Mononuclear cell (primary cell): ENCODE results near the gene PCGF1. TPM values are rescaled to one million over a fixed set of nuclear protein-coding genes. Genes with fewer than 3 reads are reported as not detected.

Source experiments
- H3K27me3 ChIP-seq: 2 replicates; pipeline ENCODE4 v1.6.0; 2011; ENCODE audit warnings: low read length, control low read depth; ENCODE audit not compliant: insufficient read depth
- H3K4me1 ChIP-seq: 2 replicates; pipeline ENCODE4 v1.5.1; 2011; ENCODE audit warnings: mild to moderate bottlenecking, low read length, control low read depth; ENCODE audit not compliant: insufficient read depth
- H3K4me3 ChIP-seq: 2 replicates; pipeline ENCODE4 v1.5.1; 2011; ENCODE audit warnings: mild to moderate bottlenecking, low read length, moderate library complexity
- H3K9me3 ChIP-seq: 2 replicates; pipeline ENCODE4 v1.5.1; 2011; ENCODE audit warnings: low read depth, mild to moderate bottlenecking, control low read depth, low read length
- total RNA-seq: library from RNA; depleted of rRNA; stranded (reverse); fragments of >200 nt; gene quantifications from one replicate; pipeline ENCODE4 v1.2.3, GENCODE V29; 2012

PCGF1 gene
- total RNA-seq, 1 donor: 12.1 TPM

- Histone ChIP-seq H3K4me3 (peak overlapping the region; percentile 38), H3K9me3 (no peaks in the 10 kb centered on the region), H3K27me3 (peaks cover 28% of the 10 kb centered on the region), H3K4me1 (peaks cover 22% of the 10 kb centered on the region)
These were observed 40.9 kb upstream of the PCGF1 start for GRCh38 chr2:74548285-74548899.

GRCh38 chr2:74546004-74546403 lies 38.5 kb upstream of the PCGF1 start:
- peaks cover 28% of the 10 kb centered on the region for H3K27me3 ChIP-seq
- H3K9me3 ChIP-seq: no peaks in the 10 kb centered on the region
- H3K4me3 ChIP-seq: no peak overlapping the region
- H3K4me1 ChIP-seq: peaks cover 19% of the 10 kb centered on the region

GRCh38 chr2:74544634-74545033 lies 37.1 kb upstream of the PCGF1 start:
- Histone ChIP-seq H3K4me3 (no peak overlapping the region), H3K27me3 (peaks cover 23% of the 10 kb centered on the region), H3K9me3 (no peaks in the 10 kb centered on the region), H3K4me1 (peaks cover 15% of the 10 kb centered on the region)

- Histone ChIP-seq H3K4me1 (peaks cover 11% of the 10 kb centered on the region), H3K4me3 (no peak overlapping the region), H3K27me3 (peaks cover 9% of the 10 kb centered on the region), H3K9me3 (no peaks in the 10 kb centered on the region)
These were observed 35.5 kb upstream of the PCGF1 start for GRCh38 chr2:74542978-74543377.

- Histone ChIP-seq H3K27me3 (no peaks in the 10 kb centered on the region), H3K4me1 (peaks cover 11% of the 10 kb centered on the region), H3K4me3 (no peak overlapping the region), H3K9me3 (no peaks in the 10 kb centered on the region)
These were observed 32.8 kb upstream of the PCGF1 start for GRCh38 chr2:74540291-74540690.

- no peak overlapping the region for H3K4me3 ChIP-seq
- H3K27me3 ChIP-seq: no peaks in the 10 kb centered on the region
- no peaks in the 10 kb centered on the region for H3K9me3 ChIP-seq
- H3K4me1 ChIP-seq: peaks cover 11% of the 10 kb centered on the region
These were observed 31.4 kb upstream of the PCGF1 start for GRCh38 chr2:74538881-74539339.

- Histone ChIP-seq H3K4me3 (no peak overlapping the region), H3K4me1 (peaks cover 11% of the 10 kb centered on the region), H3K27me3 (no peaks in the 10 kb centered on the region), H3K9me3 (no peaks in the 10 kb centered on the region)
These were observed 29.6 kb upstream of the PCGF1 start for GRCh38 chr2:74537140-74537539.

GRCh38 chr2:74536166-74536950 lies 28.9 kb upstream of the PCGF1 start:
- Histone ChIP-seq H3K9me3 (no peaks in the 10 kb centered on the region), H3K27me3 (no peaks in the 10 kb centered on the region), H3K4me1 (peaks cover 16% of the 10 kb centered on the region), H3K4me3 (no peak overlapping the region)

GRCh38 chr2:74535440-74535965 lies 28.0 kb upstream of the PCGF1 start:
- Histone ChIP-seq H3K4me1 (peaks cover 24% of the 10 kb centered on the region), H3K4me3 (no peak overlapping the region), H3K27me3 (no peaks in the 10 kb centered on the region), H3K9me3 (no peaks in the 10 kb centered on the region)

- Histone ChIP-seq H3K4me1 (peaks cover 24% of the 10 kb centered on the region), H3K4me3 (no peak overlapping the region), H3K27me3 (no peaks in the 10 kb centered on the region), H3K9me3 (no peaks in the 10 kb centered on the region)
These were observed 26.9 kb upstream of the PCGF1 start for GRCh38 chr2:74534411-74534810.

GRCh38 chr2:74533464-74533863 lies 26.0 kb upstream of the PCGF1 start:
- Histone ChIP-seq H3K27me3 (no peaks in the 10 kb centered on the region), H3K9me3 (no peaks in the 10 kb centered on the region), H3K4me1 (peaks cover 23% of the 10 kb centered on the region), H3K4me3 (no peak overlapping the region)

- Histone ChIP-seq H3K27me3 (no peaks in the 10 kb centered on the region), H3K9me3 (no peaks in the 10 kb centered on the region), H3K4me1 (peaks cover 30% of the 10 kb centered on the region), H3K4me3 (no peak overlapping the region)
These were observed 24.7 kb upstream of the PCGF1 start for GRCh38 chr2:74532222-74532621.

GRCh38 chr2:74531666-74532065 lies 24.2 kb upstream of the PCGF1 start:
- no peaks in the 10 kb centered on the region for H3K27me3 ChIP-seq
- no peaks in the 10 kb centered on the region for H3K9me3 ChIP-seq
- peaks cover 30% of the 10 kb centered on the region for H3K4me1 ChIP-seq
- no peak overlapping the region for H3K4me3 ChIP-seq

- Histone ChIP-seq H3K9me3 (no peaks in the 10 kb centered on the region), H3K4me1 (peaks cover 30% of the 10 kb centered on the region), H3K4me3 (peak overlapping the region; percentile 76), H3K27me3 (no peaks in the 10 kb centered on the region)
These were observed 23.0 kb upstream of the PCGF1 start for GRCh38 chr2:74530239-74531187.
